OCI-LY1 (cell line): ENCODE measurements around the gene CNTNAP4.

Experiments
- EZH2 ChIP-seq: fragments of 200-600 bp; sonication (generic), shearing (Covaris generic); IDR thresholded peaks from 2 replicates; pipeline ENCODE4 v1.8.0; 2017; ENCODE audit warnings: borderline replicate concordance, mixed run types, mild to moderate bottlenecking, antibody characterized with exemption, low read length, moderate library complexity, mixed read lengths
- TF ChIP-seq, protein P1 (sequence below): fragments of 200-600 bp; sonication (generic), shearing (Covaris generic); IDR thresholded peaks from 2 replicates; pipeline ENCODE4 v1.5.1; 2017; ENCODE audit warnings: mild to moderate bottlenecking, antibody characterized with exemption, low read length, moderate library complexity, mixed read lengths

DNA sequence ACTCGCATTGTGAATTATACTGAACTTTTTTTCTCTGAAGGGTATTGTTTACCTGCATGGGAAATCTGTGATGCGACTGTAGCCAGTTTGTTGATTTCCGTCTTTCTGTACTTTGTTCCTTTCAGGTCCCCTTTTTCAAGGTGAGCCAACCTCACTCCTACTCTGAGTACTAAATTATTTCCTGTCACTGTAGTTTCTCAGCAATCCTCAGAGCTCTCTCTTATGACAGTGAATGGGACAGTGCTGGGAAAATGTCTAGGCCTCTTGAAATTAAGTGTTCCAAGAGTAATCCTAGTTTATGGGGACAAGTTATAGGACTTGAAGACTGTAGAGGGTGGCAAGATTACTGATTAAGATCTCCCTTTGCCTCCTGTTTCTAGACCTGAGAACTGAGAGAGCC lies 167.6 kb downstream of the CNTNAP4 start:
- TF ChIP-seq, protein P1, sequence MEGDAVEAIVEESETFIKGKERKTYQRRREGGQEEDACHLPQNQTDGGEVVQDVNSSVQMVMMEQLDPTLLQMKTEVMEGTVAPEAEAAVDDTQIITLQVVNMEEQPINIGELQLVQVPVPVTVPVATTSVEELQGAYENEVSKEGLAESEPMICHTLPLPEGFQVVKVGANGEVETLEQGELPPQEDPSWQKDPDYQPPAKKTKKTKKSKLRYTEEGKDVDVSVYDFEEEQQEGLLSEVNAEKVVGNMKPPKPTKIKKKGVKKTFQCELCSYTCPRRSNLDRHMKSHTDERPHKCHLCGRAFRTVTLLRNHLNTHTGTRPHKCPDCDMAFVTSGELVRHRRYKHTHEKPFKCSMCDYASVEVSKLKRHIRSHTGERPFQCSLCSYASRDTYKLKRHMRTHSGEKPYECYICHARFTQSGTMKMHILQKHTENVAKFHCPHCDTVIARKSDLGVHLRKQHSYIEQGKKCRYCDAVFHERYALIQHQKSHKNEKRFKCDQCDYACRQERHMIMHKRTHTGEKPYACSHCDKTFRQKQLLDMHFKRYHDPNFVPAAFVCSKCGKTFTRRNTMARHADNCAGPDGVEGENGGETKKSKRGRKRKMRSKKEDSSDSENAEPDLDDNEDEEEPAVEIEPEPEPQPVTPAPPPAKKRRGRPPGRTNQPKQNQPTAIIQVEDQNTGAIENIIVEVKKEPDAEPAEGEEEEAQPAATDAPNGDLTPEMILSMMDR = no peak
- no peak for TF ChIP-seq EZH2
